Uterus (tissue), 4 donors: ENCODE data around the gene IVD. TPM values are rescaled to one million over a fixed set of nuclear protein-coding genes. Genes with fewer than 3 reads are reported as not detected.
A peak's percentile ranks its signal among the peaks of the same experiment; 100 is the strongest.

Source experiments
- DNase-seq, 2 donors: peaks; one replicate each; pipeline ENCODE4 v3.0.0-alpha.2; 2019 to 2020
- H3K27ac ChIP-seq, 2 donors: fragments of 200-600 bp; sonication (generic); 1 replicate in 1 of 2; 2 replicates in 1 of 2; pipeline ENCODE4 v1.5.1; 2016 to 2018
- H3K27me3 ChIP-seq, 2 donors: fragments of 200-600 bp; sonication (generic); one replicate each; pipeline ENCODE4 v1.5.1; 2018 to 2019; ENCODE audit warnings: control low read depth in 1 of 2
- H3K36me3 ChIP-seq, 2 donors: fragments of 200-600 bp; sonication (generic); one replicate each; pipeline ENCODE4 v1.5.1; 2019; ENCODE audit warnings: control low read depth in 1 of 2
- H3K4me1 ChIP-seq, 2 donors: fragments of 200-600 bp; sonication (generic); one replicate each; pipeline ENCODE4 v1.5.1; 2018 to 2019; ENCODE audit warnings: control low read depth in 1 of 2
- H3K4me3 ChIP-seq, 2 donors: fragments of 200-600 bp; sonication (generic); 1 replicate in 1 of 2; 2 replicates in 1 of 2; pipeline ENCODE4 v1.5.1; 2018 to 2019; ENCODE audit warnings: mild to moderate bottlenecking in 1 of 2
- H3K9me3 ChIP-seq, 2 donors: fragments of 200-600 bp; sonication (generic); one replicate each; pipeline ENCODE4 v1.5.1; 2019; ENCODE audit warnings: control low read depth in 1 of 2
- POLR2A ChIP-seq, 2 donors: fragments of 450-650 bp; IDR thresholded peaks; one replicate each; pipeline ENCODE4 v1.6.1; 2016; ENCODE audit warnings: antibody characterized with exemption in 2 of 2, mild to moderate bottlenecking in 1 of 2, moderate library complexity in 1 of 2
- intact Hi-C: fragments of 100-400 bp; cut with DNase I; formaldehyde crosslinking; loops from one replicate; pipeline ENCODE4 v1.15.1; 2023; ENCODE audit warnings: low total_unique reads
- total RNA-seq, 4 donors: library from RNA; depleted of rRNA in 3 of 4; stranded (reverse); fragments of >200 nt in 3 of 4; gene quantifications; one replicate each; pipeline versions ENCODE4 v1.1.0 to v1.2.4, GENCODE V29; 2014 to 2023
- TF ChIP-seq, protein P1 (sequence below), 4 experiments: fragments of 200-600 bp in 2 of 4; fragments of 450-650 bp in 2 of 4; sonication (generic) in 2 of 4; IDR thresholded peaks; one replicate each; pipeline ENCODE4 v1.5.1; 2016 to 2019; ENCODE audit warnings: antibody characterized with exemption in 4 of 4, mild to moderate bottlenecking in 2 of 4, moderate library complexity in 1 of 4
- donor health status: DM: yes; HTN: yes; CAD: no.

Gene IVD
- total RNA-seq, 4 donors from 2014 or later: 66.5 to 203 (median 83.7) TPM

DNA sequence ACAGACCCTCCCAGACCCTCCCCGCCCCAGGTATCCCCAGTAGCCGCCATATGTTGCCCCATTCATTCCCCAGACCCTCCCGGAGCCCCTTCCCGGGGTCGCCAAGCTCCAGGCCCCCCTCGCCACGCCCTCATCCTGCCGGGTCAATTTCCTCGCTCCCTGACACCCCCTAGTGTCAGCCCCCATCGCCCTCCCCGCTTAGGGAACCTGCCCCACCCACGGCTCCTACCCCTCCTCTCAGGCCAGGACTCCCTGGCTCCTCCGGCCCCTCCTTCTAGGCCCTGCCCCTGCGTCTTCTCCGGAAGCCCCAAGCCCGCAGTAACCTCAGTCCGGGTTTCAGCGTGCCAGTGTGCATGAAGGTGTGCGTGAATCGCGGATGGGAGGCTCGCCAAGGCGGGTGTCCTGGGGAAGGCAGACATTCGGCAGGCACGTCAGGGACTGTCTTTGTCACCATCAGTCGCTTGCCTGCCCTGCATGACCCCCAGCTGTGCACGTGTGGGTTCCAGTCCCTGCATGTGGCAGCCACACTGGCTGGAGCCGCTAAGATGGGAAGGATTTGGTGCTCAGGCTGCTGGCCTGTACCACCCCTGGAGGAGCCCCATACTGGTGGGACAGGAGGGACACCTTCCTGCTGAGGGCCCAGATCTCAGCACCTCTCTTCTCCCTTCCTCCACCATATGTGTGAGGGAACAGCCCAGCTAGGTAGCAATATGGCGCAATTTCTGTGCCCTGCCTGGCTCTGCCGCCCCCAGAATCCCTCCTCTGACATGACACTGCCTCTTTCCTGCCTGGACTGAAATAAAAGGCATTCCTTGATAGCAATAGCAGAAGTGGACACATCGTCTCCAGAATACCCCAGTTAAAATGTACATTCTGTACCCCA lies 46.9 kb upstream of the IVD start:
- DNase-seq: no peak
- H3K4me3 ChIP-seq: peak overlapping the region; percentile 40 to 42
- TF ChIP-seq, protein P1, sequence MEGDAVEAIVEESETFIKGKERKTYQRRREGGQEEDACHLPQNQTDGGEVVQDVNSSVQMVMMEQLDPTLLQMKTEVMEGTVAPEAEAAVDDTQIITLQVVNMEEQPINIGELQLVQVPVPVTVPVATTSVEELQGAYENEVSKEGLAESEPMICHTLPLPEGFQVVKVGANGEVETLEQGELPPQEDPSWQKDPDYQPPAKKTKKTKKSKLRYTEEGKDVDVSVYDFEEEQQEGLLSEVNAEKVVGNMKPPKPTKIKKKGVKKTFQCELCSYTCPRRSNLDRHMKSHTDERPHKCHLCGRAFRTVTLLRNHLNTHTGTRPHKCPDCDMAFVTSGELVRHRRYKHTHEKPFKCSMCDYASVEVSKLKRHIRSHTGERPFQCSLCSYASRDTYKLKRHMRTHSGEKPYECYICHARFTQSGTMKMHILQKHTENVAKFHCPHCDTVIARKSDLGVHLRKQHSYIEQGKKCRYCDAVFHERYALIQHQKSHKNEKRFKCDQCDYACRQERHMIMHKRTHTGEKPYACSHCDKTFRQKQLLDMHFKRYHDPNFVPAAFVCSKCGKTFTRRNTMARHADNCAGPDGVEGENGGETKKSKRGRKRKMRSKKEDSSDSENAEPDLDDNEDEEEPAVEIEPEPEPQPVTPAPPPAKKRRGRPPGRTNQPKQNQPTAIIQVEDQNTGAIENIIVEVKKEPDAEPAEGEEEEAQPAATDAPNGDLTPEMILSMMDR (IDR thresholded peaks at IDR 0.05): no peak
- TF ChIP-seq POLR2A (IDR thresholded peaks at IDR 0.05): no peak
- H3K9me3 ChIP-seq: no peaks in the 10 kb centered on the region
- no peak overlapping the region for H3K27ac ChIP-seq
- H3K36me3 ChIP-seq: no peaks in the 10 kb centered on the region
- intact Hi-C loops: no loop called here
- H3K27me3 ChIP-seq: no peaks in the 10 kb centered on the region
- H3K4me1 ChIP-seq: no peaks in the 10 kb centered on the region

DNA sequence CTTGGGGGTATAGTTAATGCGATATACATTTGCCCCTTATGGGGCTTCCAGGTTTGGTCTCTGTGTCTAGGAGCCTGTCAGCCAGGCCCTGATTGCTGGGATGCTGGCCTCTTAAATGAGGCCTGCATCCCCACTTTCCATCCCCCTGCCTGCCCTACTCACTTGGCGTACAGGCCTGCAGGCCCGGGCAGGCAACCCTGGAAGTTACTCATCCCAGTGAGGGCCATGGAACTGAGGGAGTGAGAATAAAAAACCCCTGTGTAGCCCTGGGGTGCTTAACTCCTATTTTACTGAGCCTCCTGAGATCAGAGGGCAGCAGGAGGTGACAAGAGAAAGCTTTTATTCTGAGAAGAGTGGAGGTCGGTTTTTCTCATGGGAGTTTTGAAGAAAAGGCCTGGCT lies 45.6 kb upstream of the IVD start:
- no peak for TF ChIP-seq POLR2A (IDR thresholded peaks at IDR 0.05)
- TF ChIP-seq, protein P1 (IDR thresholded peaks at IDR 0.05): no peak
- no peaks in the 10 kb centered on the region for H3K4me1 ChIP-seq
- no peaks in the 10 kb centered on the region for H3K9me3 ChIP-seq
- no peak overlapping the region for H3K4me3 ChIP-seq
- H3K27me3 ChIP-seq: no peaks in the 10 kb centered on the region
- no peak overlapping the region for H3K27ac ChIP-seq
- DNase-seq: no peak
- intact Hi-C loops: no loop called here
- no peaks in the 10 kb centered on the region for H3K36me3 ChIP-seq

DNA sequence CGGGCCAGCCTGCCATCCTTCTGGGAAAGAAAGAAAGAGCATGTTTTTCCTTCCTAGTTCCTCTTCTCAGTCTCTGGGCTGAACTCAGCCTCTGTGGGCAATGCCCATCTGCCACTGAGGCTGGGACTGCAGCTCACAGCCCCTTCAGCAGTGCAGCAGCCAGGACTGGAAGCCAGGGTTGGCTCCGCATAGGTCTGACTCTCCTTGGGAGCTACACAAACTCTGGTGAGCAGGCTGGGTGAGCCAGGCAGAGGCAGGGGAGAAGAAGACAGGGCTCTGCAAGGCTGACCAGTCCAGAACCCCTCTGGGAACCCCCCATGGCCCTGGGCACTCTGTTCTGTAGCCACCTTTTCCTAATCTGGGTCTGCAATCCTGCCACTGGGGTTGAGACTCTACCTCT lies 44.0 kb upstream of the IVD start:
- TF ChIP-seq, protein P1 (IDR thresholded peaks at IDR 0.05): no peak
- no peak for TF ChIP-seq POLR2A (IDR thresholded peaks at IDR 0.05)
- Histone ChIP-seq H3K27me3 (no peaks in the 10 kb centered on the region), H3K9me3 (no peaks in the 10 kb centered on the region), H3K4me3 (no peak overlapping the region), H3K4me1 (no peaks in the 10 kb centered on the region), H3K36me3 (no peaks in the 10 kb centered on the region), H3K27ac (no peak overlapping the region)
- intact Hi-C loops: no loop called here
- DNase-seq: no peak

DNA sequence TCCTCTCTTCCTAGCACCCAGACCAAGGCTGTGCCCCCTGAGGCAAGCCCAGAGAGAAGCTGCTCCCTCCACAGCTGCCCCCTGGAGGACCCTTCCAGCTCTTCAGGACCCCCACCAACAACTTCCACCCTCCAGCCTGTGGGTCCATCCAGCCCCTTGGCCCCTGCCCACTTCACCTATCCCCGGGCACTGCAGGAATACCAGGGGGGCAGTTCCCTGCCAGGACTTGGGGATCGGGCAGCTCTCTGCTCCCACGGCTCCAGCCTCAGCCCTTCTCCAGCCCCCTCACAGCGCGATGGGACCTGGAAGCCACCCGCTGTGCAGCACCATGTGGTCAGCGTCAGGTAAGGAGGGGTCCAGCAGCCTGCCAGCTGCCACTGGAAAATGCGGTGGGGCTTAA lies 42.0 kb upstream of the IVD start:
- H3K4me1 ChIP-seq: no peaks in the 10 kb centered on the region
- TF ChIP-seq, protein P1 (IDR thresholded peaks at IDR 0.05): no peak
- no peak for TF ChIP-seq POLR2A (IDR thresholded peaks at IDR 0.05)
- no peak overlapping the region for H3K4me3 ChIP-seq
- intact Hi-C loops: no loop called here
- H3K27ac ChIP-seq: no peak overlapping the region
- H3K27me3 ChIP-seq: no peaks in the 10 kb centered on the region
- DNase-seq: no peak
- no peaks in the 10 kb centered on the region for H3K9me3 ChIP-seq
- no peaks in the 10 kb centered on the region for H3K36me3 ChIP-seq

DNA sequence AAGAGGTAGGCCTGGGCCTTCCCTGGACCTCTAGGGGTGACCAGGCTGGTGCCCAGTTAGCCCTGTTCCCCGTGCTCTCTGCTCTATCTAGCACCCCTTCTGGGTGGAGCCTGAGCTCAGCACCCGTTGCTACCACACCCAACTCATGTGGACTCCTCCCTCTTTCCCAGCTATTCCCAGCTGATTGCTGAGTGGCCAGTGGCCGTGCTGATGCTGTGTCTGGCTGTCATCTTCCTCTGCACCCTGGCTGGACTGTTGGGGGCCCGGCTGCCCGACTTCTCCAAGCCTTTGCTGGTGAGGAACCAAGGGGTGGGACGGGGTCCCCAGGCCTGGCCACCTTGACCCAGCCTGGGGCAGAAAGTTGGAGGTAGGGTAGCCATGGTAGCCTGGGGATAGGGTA lies 41.3 kb upstream of the IVD start:
- Histone ChIP-seq H3K36me3 (no peaks in the 10 kb centered on the region), H3K4me1 (no peaks in the 10 kb centered on the region), H3K27me3 (no peaks in the 10 kb centered on the region), H3K4me3 (no peak overlapping the region), H3K27ac (no peak overlapping the region), H3K9me3 (no peaks in the 10 kb centered on the region)
- TF ChIP-seq, protein P1 (IDR thresholded peaks at IDR 0.05): no peak
- TF ChIP-seq POLR2A (IDR thresholded peaks at IDR 0.05): no peak
- intact Hi-C loops: no loop called here
- no peak for DNase-seq
